Upper lobe of right lung (tissue), 1 donor: Measurements from ENCODE around the gene EPOP. TPM values are rescaled to one million over a fixed set of nuclear protein-coding genes. Genes with fewer than 3 reads are reported as not detected.
"Not testable (repeated sequence)": the region's sequence is repeated elsewhere in the genome, so short reads cannot be mapped to it uniquely, and the experiment has no call there.

Source experiments
- ATAC-seq: fragments of 200-7000 bp; cut with Tn5 transposase; one replicate; pipeline ENCODE4 v1.9.1; 2020; ENCODE audit warnings: mild to moderate bottlenecking, moderate library complexity
- DNase-seq: peaks from one replicate; pipeline ENCODE4 v3.0.0-alpha.2; 2020
- H3K27ac ChIP-seq: fragments of 200-600 bp; one replicate; pipeline ENCODE4 v1.8.0; 2022
- H3K27me3 ChIP-seq: fragments of 200-600 bp; one replicate; pipeline ENCODE4 v1.8.0; 2022; ENCODE audit warnings: mild to moderate bottlenecking
- H3K36me3 ChIP-seq: fragments of 200-600 bp; one replicate; pipeline ENCODE4 v1.8.0; 2022
- H3K4me1 ChIP-seq: fragments of 200-600 bp; one replicate; pipeline ENCODE4 v1.8.0; 2022
- H3K4me3 ChIP-seq: fragments of 200-600 bp; one replicate; pipeline ENCODE4 v1.8.0; 2022; ENCODE audit warnings: mild to moderate bottlenecking
- H3K9me3 ChIP-seq: fragments of 200-600 bp; one replicate; pipeline ENCODE4 v1.8.0; 2022
- CTCF ChIP-seq: fragments of 200-600 bp; IDR thresholded peaks from one replicate; pipeline ENCODE4 v1.8.0; 2022; ENCODE audit warnings: antibody characterized with exemption
- intact Hi-C: fragments of 100-400 bp; cut with DNase I; formaldehyde crosslinking; loops from one replicate; pipeline ENCODE4 v1.11.0; 2022
- microRNA-seq: library from miRNA; unstranded; fragments of <30 nt; microRNA quantifications from one replicate; pipeline ENCODE4 v1.2.0, GENCODE V29; 2020; ENCODE audit warnings: borderline microRNAs expressed
- total RNA-seq: library from RNA; stranded (reverse); fragmentation: NEBNext Ultra II Directional; extraction: Animal tissue kit (Norgen Biotek cat#: 25700); gene quantifications from one replicate; pipeline ENCODE4 v1.2.1, GENCODE V29; 2021
- donor health status: DM: no; HTN: yes; CAD: no; lungs with severe emphysema.

Gene EPOP
- total RNA-seq, 1 donor from 2014 or later: 2.1 TPM

GRCh38 chr17:38628441-38628840 lies 46.3 kb downstream of the EPOP start:
- H3K4me3 ChIP-seq: no peak overlapping the region
- ATAC-seq (no peak), DNase-seq (peak; percentile 27)
- no peak for TF ChIP-seq CTCF
- H3K27me3 ChIP-seq: no peaks in the 10 kb centered on the region
- intact Hi-C loops: no loop called here
- H3K4me1 ChIP-seq: no peaks in the 10 kb centered on the region
- no peak overlapping the region for H3K27ac ChIP-seq
- H3K36me3 ChIP-seq: no peaks in the 10 kb centered on the region
- no peaks in the 10 kb centered on the region for H3K9me3 ChIP-seq

- no peak for TF ChIP-seq CTCF
Measured at GRCh38 chr17:38627957-38628356, 46.8 kb downstream of the EPOP start.

GRCh38 chr17:38626606-38627226 lies 48.0 kb downstream of the EPOP start:
- H3K4me3 ChIP-seq, H3K9me3 ChIP-seq, ATAC-seq, H3K36me3 ChIP-seq, H3K27me3 ChIP-seq, H3K4me1 ChIP-seq, intact Hi-C loops, H3K27ac ChIP-seq: not testable (repeated sequence)
- peak; percentile 8 for DNase-seq

More at GRCh38 chr17:38627957-38628356, 46.8 kb downstream of the EPOP start:
- H3K4me1 ChIP-seq: no peaks in the 10 kb centered on the region
- H3K27ac ChIP-seq: no peak overlapping the region
- no peak overlapping the region for H3K4me3 ChIP-seq
- ATAC-seq (no peak), DNase-seq (peak; percentile 5)
- no peaks in the 10 kb centered on the region for H3K36me3 ChIP-seq
- intact Hi-C loops: no loop called here
- H3K27me3 ChIP-seq: peaks cover 4% of the 10 kb centered on the region
- no peaks in the 10 kb centered on the region for H3K9me3 ChIP-seq

- DNase-seq (no peak), ATAC-seq (no peak)
- no peak for TF ChIP-seq CTCF
- Histone ChIP-seq H3K4me1 (no peaks in the 10 kb centered on the region), H3K36me3 (no peaks in the 10 kb centered on the region), H3K9me3 (no peaks in the 10 kb centered on the region), H3K27ac (no peak overlapping the region), H3K27me3 (peaks cover 9% of the 10 kb centered on the region), H3K4me3 (no peak overlapping the region)
- intact Hi-C loops: no loop called here
Measured at GRCh38 chr17:38625482-38625881, 49.3 kb downstream of the EPOP start.

GRCh38 chr17:38624782-38625355 lies 49.9 kb downstream of the EPOP start:
- H3K4me3 ChIP-seq, H3K9me3 ChIP-seq, H3K27ac ChIP-seq, H3K4me1 ChIP-seq, ATAC-seq, intact Hi-C loops, H3K27me3 ChIP-seq, H3K36me3 ChIP-seq: not testable (repeated sequence)
- DNase-seq: peak; percentile 51

Small RNAs within 50 kb of the gene (microRNA-seq; reads per million reads assigned to microRNA genes)
- gene MIR4726 (0.50 reads per million), gene MIR4734 (not detected)

Other genes with a start within 250 kb of the EPOP start
- gene ARHGAP23, start 246.5 kb downstream of the EPOP start, total RNA-seq: 85.1 TPM
- gene SRCIN1, start 69.0 kb downstream of the EPOP start, total RNA-seq: 2.1 TPM
- 133 TPM for gene MLLT6, start 30.3 kb upstream of the EPOP start, total RNA-seq
- gene CISD3, start 55.4 kb upstream of the EPOP start, total RNA-seq: 29.7 TPM
- 59.1 TPM for gene PCGF2, start 73.4 kb upstream of the EPOP start, total RNA-seq
- 127 TPM for gene PSMB3, start 77.8 kb upstream of the EPOP start, total RNA-seq
- gene PIP4K2B, start 124.6 kb upstream of the EPOP start, total RNA-seq: 50.5 TPM
- 22.2 TPM for gene CWC25, start 150.4 kb upstream of the EPOP start, total RNA-seq
- gene RPL23, start 178.8 kb upstream of the EPOP start, total RNA-seq: 1,142 TPM
- gene LASP1, start 195.1 kb upstream of the EPOP start, total RNA-seq: 158 TPM